IPS-18a (cell line): ENCODE data around the gene ENAH.

Source experiments
- H3K27ac ChIP-seq: one replicate; pipeline ENCODE4 v1.5.1; 2013; ENCODE audit warnings: low read length
- H3K27me3 ChIP-seq: one replicate; pipeline ENCODE4 v1.6.1; 2013; ENCODE audit warnings: mild to moderate bottlenecking, low read length; ENCODE audit not compliant: control insufficient read depth, insufficient read depth
- H3K36me3 ChIP-seq: one replicate; pipeline ENCODE4 v1.6.1; 2013; ENCODE audit warnings: low read depth, low read length; ENCODE audit not compliant: control insufficient read depth
- H3K4me1 ChIP-seq: one replicate; pipeline ENCODE4 v1.6.1; 2013; ENCODE audit warnings: low read depth, low read length; ENCODE audit not compliant: control insufficient read depth
- H3K4me3 ChIP-seq: one replicate; pipeline ENCODE4 v1.5.1; 2013; ENCODE audit warnings: low read length
- H3K9ac ChIP-seq: one replicate; pipeline ENCODE4 v1.6.1; 2013; ENCODE audit warnings: mild to moderate bottlenecking, low read length, moderate library complexity
- H3K9me3 ChIP-seq: one replicate; pipeline ENCODE4 v1.6.1; 2013; ENCODE audit warnings: low read depth, low read length; ENCODE audit not compliant: control insufficient read depth

Gene ENAH

GRCh38 chr1:225597926-225598575 lies 54.9 kb downstream of the ENAH start:
- Histone ChIP-seq H3K36me3 (no peaks in the 10 kb centered on the region), H3K9ac (no peak overlapping the region), H3K27ac (no peak overlapping the region), H3K4me1 (no peaks in the 10 kb centered on the region), H3K27me3 (no peaks in the 10 kb centered on the region), H3K9me3 (no peaks in the 10 kb centered on the region), H3K4me3 (no peak overlapping the region)

- Histone ChIP-seq H3K36me3 (no peaks in the 10 kb centered on the region), H3K27ac (no peak overlapping the region), H3K4me1 (no peaks in the 10 kb centered on the region), H3K9me3 (no peaks in the 10 kb centered on the region), H3K9ac (no peak overlapping the region), H3K27me3 (no peaks in the 10 kb centered on the region), H3K4me3 (no peak overlapping the region)
These were observed 56.2 kb downstream of the ENAH start for GRCh38 chr1:225596736-225597135.

GRCh38 chr1:225595974-225596551 lies 56.9 kb downstream of the ENAH start:
- H3K9ac ChIP-seq = no peak overlapping the region
- no peak overlapping the region for H3K4me3 ChIP-seq
- H3K27ac ChIP-seq = no peak overlapping the region
- no peaks in the 10 kb centered on the region for H3K27me3 ChIP-seq
- H3K4me1 ChIP-seq = no peaks in the 10 kb centered on the region
- H3K36me3 ChIP-seq = no peaks in the 10 kb centered on the region
- H3K9me3 ChIP-seq = no peaks in the 10 kb centered on the region

- Histone ChIP-seq H3K4me1 (no peaks in the 10 kb centered on the region), H3K4me3 (no peak overlapping the region), H3K27ac (no peak overlapping the region), H3K9me3 (no peaks in the 10 kb centered on the region), H3K9ac (no peak overlapping the region), H3K36me3 (no peaks in the 10 kb centered on the region), H3K27me3 (no peaks in the 10 kb centered on the region)
These were observed 57.5 kb downstream of the ENAH start for GRCh38 chr1:225595452-225595851.

- H3K9me3 ChIP-seq = no peaks in the 10 kb centered on the region
- H3K27ac ChIP-seq = no peak overlapping the region
These were observed 59.5 kb downstream of the ENAH start for GRCh38 chr1:225593414-225593813.

GRCh38 chr1:225592362-225593025 lies 60.4 kb downstream of the ENAH start:
- Histone ChIP-seq H3K9me3 (no peaks in the 10 kb centered on the region), H3K4me3 (no peak overlapping the region), H3K27ac (no peak overlapping the region), H3K4me1 (peaks cover 12% of the 10 kb centered on the region), H3K9ac (no peak overlapping the region), H3K27me3 (no peaks in the 10 kb centered on the region), H3K36me3 (no peaks in the 10 kb centered on the region)

More at GRCh38 chr1:225593414-225593813, 59.5 kb downstream of the ENAH start:
- H3K4me1 ChIP-seq = peaks cover 4% of the 10 kb centered on the region
- H3K4me3 ChIP-seq = no peak overlapping the region
- no peaks in the 10 kb centered on the region for H3K27me3 ChIP-seq
- H3K36me3 ChIP-seq = no peaks in the 10 kb centered on the region
- H3K9ac ChIP-seq = no peak overlapping the region

GRCh38 chr1:225587310-225587709 lies 65.6 kb downstream of the ENAH start:
- H3K9ac ChIP-seq = no peak overlapping the region
- peaks cover 19% of the 10 kb centered on the region for H3K4me1 ChIP-seq
- H3K27me3 ChIP-seq = no peaks in the 10 kb centered on the region
- H3K36me3 ChIP-seq = no peaks in the 10 kb centered on the region
- no peak overlapping the region for H3K4me3 ChIP-seq
- no peaks in the 10 kb centered on the region for H3K9me3 ChIP-seq
- no peak overlapping the region for H3K27ac ChIP-seq

GRCh38 chr1:225581186-225581585 lies 71.7 kb downstream of the ENAH start:
- Histone ChIP-seq H3K27me3 (no peaks in the 10 kb centered on the region), H3K4me1 (peaks cover 20% of the 10 kb centered on the region), H3K9me3 (no peaks in the 10 kb centered on the region), H3K4me3 (no peak overlapping the region), H3K9ac (no peak overlapping the region), H3K36me3 (no peaks in the 10 kb centered on the region), H3K27ac (no peak overlapping the region)

GRCh38 chr1:225580238-225581099 lies 72.5 kb downstream of the ENAH start:
- Histone ChIP-seq H3K27ac (no peak overlapping the region), H3K27me3 (no peaks in the 10 kb centered on the region), H3K9ac (no peak overlapping the region), H3K36me3 (no peaks in the 10 kb centered on the region), H3K4me1 (peaks cover 20% of the 10 kb centered on the region), H3K9me3 (no peaks in the 10 kb centered on the region), H3K4me3 (no peak overlapping the region)

- Histone ChIP-seq H3K4me3 (no peak overlapping the region), H3K36me3 (no peaks in the 10 kb centered on the region), H3K4me1 (peaks cover 20% of the 10 kb centered on the region), H3K9me3 (no peaks in the 10 kb centered on the region), H3K27ac (no peak overlapping the region), H3K27me3 (no peaks in the 10 kb centered on the region), H3K9ac (no peak overlapping the region)
These were observed 74.5 kb downstream of the ENAH start for GRCh38 chr1:225578251-225578977.

GRCh38 chr1:225577241-225577640 lies 75.7 kb downstream of the ENAH start:
- Histone ChIP-seq H3K9me3 (no peaks in the 10 kb centered on the region), H3K9ac (no peak overlapping the region), H3K4me1 (peaks cover 20% of the 10 kb centered on the region), H3K4me3 (no peak overlapping the region), H3K27me3 (no peaks in the 10 kb centered on the region), H3K36me3 (no peaks in the 10 kb centered on the region), H3K27ac (no peak overlapping the region)
